Measurements from ENCODE around the gene DGCR8.

DGCR8 gene

GRCh38 chr22:20138417-20138738, 58.3 kb downstream of the DGCR8 start:
- DNase-seq (ENCODE audit: low spot score) = no peak

GRCh38 chr22:20138868-20139267, 58.8 kb downstream of the DGCR8 start:
- no peak for DNase-seq (ENCODE audit: low spot score)

- DNase-seq (ENCODE audit: low spot score) = no peak
Observed at GRCh38 chr22:20139391-20140106, 59.5 kb downstream of the DGCR8 start.

- no peak for DNase-seq (ENCODE audit: low spot score)
Observed at GRCh38 chr22:20140107-20140445, 60.0 kb downstream of the DGCR8 start.

GRCh38 chr22:20140521-20140964, 60.5 kb downstream of the DGCR8 start:
- DNase-seq (ENCODE audit: low spot score) = no peak

- no peak for DNase-seq (ENCODE audit: low spot score)
Observed at GRCh38 chr22:20141186-20142077, 61.4 kb downstream of the DGCR8 start.

GRCh38 chr22:20142711-20143621, 62.9 kb downstream of the DGCR8 start:
- DNase-seq (ENCODE audit: low spot score) = no peak

- DNase-seq (ENCODE audit: low spot score) = no peak
Observed at GRCh38 chr22:20143883-20144665, 64.0 kb downstream of the DGCR8 start.

- no peak for DNase-seq (ENCODE audit: low spot score)
Observed at GRCh38 chr22:20145206-20145831, 65.3 kb downstream of the DGCR8 start.

GRCh38 chr22:20145832-20146223, 65.8 kb downstream of the DGCR8 start:
- no peak for DNase-seq (ENCODE audit: low spot score)

GRCh38 chr22:20146777-20147176, 66.7 kb downstream of the DGCR8 start:
- DNase-seq (ENCODE audit: low spot score) = no peak

- no peak for DNase-seq (ENCODE audit: low spot score)
Observed at GRCh38 chr22:20147237-20147988, 67.4 kb downstream of the DGCR8 start.

GRCh38 chr22:20148414-20148813, 68.4 kb downstream of the DGCR8 start:
- no peak for DNase-seq (ENCODE audit: low spot score)

- no peak for DNase-seq (ENCODE audit: low spot score)
Observed at GRCh38 chr22:20149257-20150250, 69.5 kb downstream of the DGCR8 start.

GRCh38 chr22:20150381-20151275, 70.6 kb downstream of the DGCR8 start, which contains the start of gene CCDC188:
TSS of gene CCDC188 (minus strand) at chr22:20151055. CDS start at chr22:20150986, 69 bp downstream.
- DNase-seq (ENCODE audit: low spot score) = no peak

- no peak for DNase-seq (ENCODE audit: low spot score)
Observed at GRCh38 chr22:20151276-20151588, 71.2 kb downstream of the DGCR8 start.

- no peak for DNase-seq (ENCODE audit: low spot score)
Observed at GRCh38 chr22:20152464-20152890, 72.4 kb downstream of the DGCR8 start.

GRCh38 chr22:20153945-20154344, 73.9 kb downstream of the DGCR8 start:
- DNase-seq (ENCODE audit: low spot score) = no peak
